Measurements from ENCODE around the gene MYL4.
"Not testable (repeated sequence)": the region's sequence is repeated elsewhere in the genome, so short reads cannot be mapped to it uniquely, and the experiment has no call there.

MYL4 gene

DNA sequence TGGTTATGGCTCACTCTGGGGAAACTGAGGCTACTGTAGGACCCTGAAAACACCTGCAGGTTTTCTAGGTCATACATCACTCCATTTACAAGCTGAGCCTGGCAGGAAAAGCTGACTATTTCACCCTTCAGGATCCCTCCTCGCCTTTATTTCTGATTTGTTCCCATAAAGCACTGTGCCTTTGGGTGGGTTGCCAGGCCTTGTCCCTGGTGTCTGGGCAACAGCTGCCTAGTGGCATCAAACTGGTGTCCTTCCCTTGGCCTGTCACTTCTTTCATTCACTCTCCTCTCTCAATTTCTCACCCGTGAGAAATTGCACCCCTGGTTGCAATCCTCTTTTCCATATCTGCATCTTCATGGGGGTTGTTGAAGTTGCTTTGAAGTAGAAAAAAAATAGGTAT is 1.6 kb downstream of the MYL4 start:
- Histone ChIP-seq H3K9ac (ENCODE audit: low read depth, low read length) (no peak overlapping the region), H3K36me3 (ENCODE audit: insufficient read depth, low read length) (no peaks in the 10 kb centered on the region), H3K27ac (ENCODE audit: low read depth, low read length) (no peak overlapping the region), H3K4me1 (ENCODE audit: insufficient read depth, low read length) (peaks cover 3% of the 10 kb centered on the region; the same call in 1 of the 2 replicates), H3K4me3 (ENCODE audit: low read length) (no peak overlapping the region), H3K9me3 (ENCODE audit: insufficient read depth, low read depth, low read length) (no peaks in the 10 kb centered on the region), H3K27me3 (ENCODE audit: insufficient read depth, low read length) (no peaks in the 10 kb centered on the region)
- WGBS = 77% methylated on average over 2 of the region's 2 CpGs

DNA sequence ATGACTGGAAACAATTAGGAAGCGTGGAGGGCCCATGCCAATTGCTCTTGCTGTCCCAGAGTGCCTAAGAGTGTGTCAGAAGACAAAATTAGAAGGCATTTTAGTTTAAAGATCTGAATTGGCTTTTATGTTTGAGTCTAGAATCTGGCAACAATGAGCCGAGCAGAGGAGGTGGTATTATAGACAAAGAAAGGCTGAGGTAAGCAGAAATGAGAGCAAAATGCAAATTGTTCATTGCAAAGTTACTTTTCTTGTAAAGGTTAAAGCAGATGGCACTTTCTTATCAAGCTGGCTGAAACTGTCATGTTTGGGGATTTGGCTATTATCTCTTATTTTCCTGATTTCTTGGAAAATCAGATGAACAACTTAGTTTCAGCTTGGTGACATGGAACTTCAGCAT is 3.3 kb downstream of the MYL4 start:
- no peaks in the 10 kb centered on the region for H3K9me3 ChIP-seq (ENCODE audit: insufficient read depth, low read depth, low read length)
- WGBS = 93% methylated on average over 2 of the region's 2 CpGs
- no peak overlapping the region for H3K9ac ChIP-seq (ENCODE audit: low read depth, low read length)
- H3K4me3 ChIP-seq (ENCODE audit: low read length) = no peak overlapping the region
- no peaks in the 10 kb centered on the region for H3K4me1 ChIP-seq (ENCODE audit: insufficient read depth, low read length)
- H3K36me3 ChIP-seq (ENCODE audit: insufficient read depth, low read length) = no peaks in the 10 kb centered on the region
- H3K27me3 ChIP-seq (ENCODE audit: insufficient read depth, low read length) = no peaks in the 10 kb centered on the region
- no peak overlapping the region for H3K27ac ChIP-seq (ENCODE audit: low read depth, low read length)

DNA sequence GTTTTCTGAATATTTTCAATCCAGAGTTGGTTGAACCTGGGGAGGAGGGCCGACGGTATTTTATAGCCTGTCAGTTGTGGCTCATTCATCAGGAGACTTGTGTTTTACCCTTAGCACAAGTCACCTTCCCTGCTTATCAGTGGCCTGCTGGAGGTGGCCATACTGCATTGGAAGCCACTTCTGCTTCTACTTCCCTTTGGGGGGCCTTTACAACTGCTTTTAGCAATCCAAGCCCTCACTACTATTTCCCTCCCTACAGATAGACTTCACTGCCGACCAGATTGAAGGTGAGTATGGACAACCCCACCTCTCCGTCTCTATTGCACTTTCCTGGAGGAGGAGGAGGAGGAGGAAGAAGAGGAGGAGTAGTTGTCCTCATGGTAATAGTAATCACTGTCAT is 4.4 kb downstream of the MYL4 start:
- H3K36me3 ChIP-seq (ENCODE audit: insufficient read depth, low read length) = no peaks in the 10 kb centered on the region
- H3K4me3 ChIP-seq (ENCODE audit: low read length) = no peak overlapping the region
- H3K9ac ChIP-seq (ENCODE audit: low read depth, low read length) = no peak overlapping the region
- no peaks in the 10 kb centered on the region for H3K27me3 ChIP-seq (ENCODE audit: insufficient read depth, low read length)
- H3K27ac ChIP-seq (ENCODE audit: low read depth, low read length) = no peak overlapping the region
- 94% methylated on average over 3 of the region's 4 CpGs for WGBS
- H3K4me1 ChIP-seq (ENCODE audit: insufficient read depth, low read length) = no peaks in the 10 kb centered on the region
- H3K9me3 ChIP-seq (ENCODE audit: insufficient read depth, low read depth, low read length) = no peaks in the 10 kb centered on the region

- WGBS = 87% methylated on average over 3 of the region's 3 CpGs
Observed at GRCh38 chr17:47214931-47215330, 5.8 kb downstream of the MYL4 start.

DNA sequence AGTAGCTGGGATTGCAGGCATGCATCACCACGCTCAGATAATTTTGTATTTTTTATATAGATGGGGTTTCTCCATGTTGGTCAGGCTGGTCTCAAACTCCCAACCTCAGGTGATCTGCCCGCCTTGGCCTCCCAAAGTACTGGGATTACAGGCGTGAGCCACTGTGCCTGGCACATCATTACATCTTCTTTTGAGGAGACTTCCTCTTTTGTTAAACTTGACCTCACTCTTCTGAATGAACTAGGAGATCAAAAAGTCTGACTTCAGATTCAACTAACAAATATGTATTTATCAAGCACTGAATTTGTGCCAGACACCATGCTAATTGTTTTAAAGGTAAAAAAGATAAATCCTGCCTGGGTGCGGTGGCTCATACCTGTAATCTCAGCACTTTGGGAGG is 7.7 kb downstream of the MYL4 start:
- H3K36me3 ChIP-seq (ENCODE audit: insufficient read depth, low read length); H3K9me3 ChIP-seq (ENCODE audit: insufficient read depth, low read depth, low read length); H3K27me3 ChIP-seq (ENCODE audit: insufficient read depth, low read length); H3K9ac ChIP-seq (ENCODE audit: low read depth, low read length); H3K4me3 ChIP-seq (ENCODE audit: low read length); H3K27ac ChIP-seq (ENCODE audit: low read depth, low read length): not testable (repeated sequence)
- H3K4me1 ChIP-seq (ENCODE audit: insufficient read depth, low read length) = peaks cover 12% of the 10 kb centered on the region; the same call in 1 of the 2 replicates
- WGBS = 94% methylated on average over 4 of the region's 4 CpGs

More at GRCh38 chr17:47214931-47215330, 5.8 kb downstream of the MYL4 start:
- Histone ChIP-seq H3K9me3 (ENCODE audit: insufficient read depth, low read depth, low read length) (no peaks in the 10 kb centered on the region), H3K9ac (ENCODE audit: low read depth, low read length) (no peak overlapping the region), H3K4me1 (ENCODE audit: insufficient read depth, low read length) (no peaks in the 10 kb centered on the region), H3K27ac (ENCODE audit: low read depth, low read length) (no peak overlapping the region), H3K4me3 (ENCODE audit: low read length) (no peak overlapping the region), H3K36me3 (ENCODE audit: insufficient read depth, low read length) (no peaks in the 10 kb centered on the region), H3K27me3 (ENCODE audit: insufficient read depth, low read length) (no peaks in the 10 kb centered on the region)

GRCh38 chr17:47217279-47217678 is 8.1 kb downstream of the MYL4 start:
- H3K36me3 ChIP-seq (ENCODE audit: insufficient read depth, low read length); H3K9me3 ChIP-seq (ENCODE audit: insufficient read depth, low read depth, low read length); H3K9ac ChIP-seq (ENCODE audit: low read depth, low read length); H3K4me3 ChIP-seq (ENCODE audit: low read length); H3K27me3 ChIP-seq (ENCODE audit: insufficient read depth, low read length); H3K27ac ChIP-seq (ENCODE audit: low read depth, low read length): not testable (repeated sequence)
- WGBS = 96% methylated on average over 2 of the region's 2 CpGs
- H3K4me1 ChIP-seq (ENCODE audit: insufficient read depth, low read length) = peaks cover 12% of the 10 kb centered on the region; the same call in 1 of the 2 replicates

DNA sequence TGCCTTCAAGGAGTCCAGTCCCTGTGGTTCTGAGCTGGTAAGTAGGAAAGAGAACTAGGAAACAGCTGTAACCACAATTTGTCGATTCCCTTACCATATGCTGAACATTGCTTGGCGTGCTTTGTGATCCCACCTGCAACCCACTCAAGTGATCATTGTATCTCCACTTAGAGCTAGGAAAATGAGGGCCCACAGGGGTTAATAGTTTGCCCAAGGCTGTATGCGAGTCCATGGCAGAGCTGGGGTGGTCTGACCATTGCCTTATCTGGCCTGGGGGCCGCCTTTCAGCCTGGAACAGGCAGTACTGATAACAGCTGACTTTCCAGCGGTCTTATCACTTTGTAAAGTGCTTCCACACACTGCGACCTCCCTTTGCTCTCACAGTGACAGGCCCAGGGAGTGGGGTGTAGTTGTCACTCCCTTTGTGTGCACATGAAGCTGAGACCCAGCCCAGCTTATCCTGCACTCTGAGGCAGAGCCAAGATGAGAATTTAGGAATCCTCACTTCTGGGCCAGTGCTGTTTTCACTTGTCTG is 9.8 kb downstream of the MYL4 start:
- Histone ChIP-seq H3K27me3 (ENCODE audit: insufficient read depth, low read length) (no peaks in the 10 kb centered on the region), H3K4me1 (ENCODE audit: insufficient read depth, low read length) (peaks cover 12% of the 10 kb centered on the region; the same call in 1 of the 2 replicates), H3K9ac (ENCODE audit: low read depth, low read length) (no peak overlapping the region), H3K9me3 (ENCODE audit: insufficient read depth, low read depth, low read length) (0 out of 2 replicates have a peak, but pooled peaks cover 4% of the 10 kb centered on the region), H3K4me3 (ENCODE audit: low read length) (no peak overlapping the region), H3K27ac (ENCODE audit: low read depth, low read length) (no peak overlapping the region), H3K36me3 (ENCODE audit: insufficient read depth, low read length) (no peaks in the 10 kb centered on the region)
- WGBS = 84% methylated on average over 6 of the region's 6 CpGs

DNA sequence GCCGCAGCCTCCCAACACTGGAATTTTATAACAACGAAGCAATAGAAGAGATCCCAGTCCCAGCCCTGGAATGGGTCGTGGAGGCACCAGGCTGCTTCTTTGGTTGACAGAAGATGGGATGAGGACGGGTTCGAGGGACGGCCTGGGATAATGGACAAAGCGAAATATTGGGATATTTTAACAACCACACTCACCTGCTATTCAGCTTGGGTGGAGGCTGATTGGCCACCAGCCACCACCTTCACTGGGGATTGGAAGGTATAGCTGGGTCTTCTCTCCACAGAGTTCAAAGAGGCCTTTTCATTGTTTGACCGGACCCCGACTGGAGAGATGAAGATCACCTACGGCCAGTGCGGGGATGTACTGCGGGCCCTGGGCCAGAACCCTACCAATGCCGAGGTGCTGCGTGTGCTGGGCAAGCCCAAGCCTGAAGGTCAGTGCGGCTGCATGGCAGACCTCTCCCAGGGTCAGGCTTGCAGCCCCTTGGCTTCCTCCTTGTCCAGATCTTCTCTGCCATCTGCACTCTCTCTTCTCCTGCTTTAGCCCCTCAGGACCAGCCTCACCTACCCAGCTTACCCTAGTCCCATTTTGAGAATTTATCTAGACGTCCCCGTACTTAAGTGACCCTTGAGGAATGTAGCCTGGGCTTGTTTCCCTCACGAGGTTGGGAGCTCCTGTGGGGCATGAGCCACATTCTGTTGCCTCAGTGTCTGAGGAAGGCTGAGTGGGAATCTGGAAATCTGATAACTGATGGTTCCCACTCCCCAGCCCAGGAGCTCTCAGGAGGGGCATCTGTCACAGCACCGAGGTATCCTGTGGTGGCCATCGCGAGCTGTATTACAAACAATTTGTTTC is 10.7 kb downstream of the MYL4 start:
- 83% methylated on average over 20 of the region's 21 CpGs for WGBS
- H3K4me3 ChIP-seq (ENCODE audit: low read length) = no peak overlapping the region
- H3K4me1 ChIP-seq (ENCODE audit: insufficient read depth, low read length) = peaks cover 12% of the 10 kb centered on the region; the same call in 1 of the 2 replicates
- no peaks in the 10 kb centered on the region for H3K36me3 ChIP-seq (ENCODE audit: insufficient read depth, low read length)
- peaks cover 10% of the 10 kb centered on the region; the same call in 1 of the 2 replicates for H3K9me3 ChIP-seq (ENCODE audit: insufficient read depth, low read depth, low read length)
- H3K9ac ChIP-seq (ENCODE audit: low read depth, low read length) = no peak overlapping the region
- H3K27ac ChIP-seq (ENCODE audit: low read depth, low read length) = no peak overlapping the region
- no peaks in the 10 kb centered on the region for H3K27me3 ChIP-seq (ENCODE audit: insufficient read depth, low read length)

DNA sequence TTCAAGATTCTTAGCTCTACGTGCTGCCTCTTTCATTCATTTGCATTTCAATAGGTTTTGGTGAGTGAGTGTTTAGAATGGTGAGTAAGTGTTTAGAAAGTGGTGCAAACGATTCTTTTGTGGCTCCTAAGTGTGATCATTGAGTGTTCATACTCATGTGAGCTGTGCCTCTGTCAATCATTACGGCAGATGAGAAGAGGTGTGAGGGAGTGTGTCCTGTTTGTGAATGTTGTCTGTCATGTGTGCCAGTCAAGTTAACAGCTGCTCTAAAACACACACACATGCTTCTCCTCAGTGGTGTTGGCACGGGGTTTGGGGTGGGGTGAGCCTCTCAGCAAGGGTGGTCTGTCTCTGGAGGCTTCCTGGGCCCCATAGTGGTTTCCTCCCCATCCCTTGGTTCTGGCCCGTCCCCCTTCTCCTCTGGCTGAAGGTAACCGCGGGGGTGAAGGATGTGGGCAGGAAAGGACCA is 11.4 kb downstream of the MYL4 start:
- 45% methylated on average over 7 of the region's 7 CpGs for WGBS
- no peak overlapping the region for H3K27ac ChIP-seq (ENCODE audit: low read depth, low read length)
- H3K4me1 ChIP-seq (ENCODE audit: insufficient read depth, low read length) = peaks cover 12% of the 10 kb centered on the region; the same call in 1 of the 2 replicates
- H3K9me3 ChIP-seq (ENCODE audit: insufficient read depth, low read depth, low read length) = peaks cover 10% of the 10 kb centered on the region; the same call in 1 of the 2 replicates
- H3K9ac ChIP-seq (ENCODE audit: low read depth, low read length) = no peak overlapping the region; the same call in 1 of the 2 replicates
- no peaks in the 10 kb centered on the region for H3K36me3 ChIP-seq (ENCODE audit: insufficient read depth, low read length)
- no peaks in the 10 kb centered on the region for H3K27me3 ChIP-seq (ENCODE audit: insufficient read depth, low read length)
- no peak overlapping the region for H3K4me3 ChIP-seq (ENCODE audit: low read length)

DNA sequence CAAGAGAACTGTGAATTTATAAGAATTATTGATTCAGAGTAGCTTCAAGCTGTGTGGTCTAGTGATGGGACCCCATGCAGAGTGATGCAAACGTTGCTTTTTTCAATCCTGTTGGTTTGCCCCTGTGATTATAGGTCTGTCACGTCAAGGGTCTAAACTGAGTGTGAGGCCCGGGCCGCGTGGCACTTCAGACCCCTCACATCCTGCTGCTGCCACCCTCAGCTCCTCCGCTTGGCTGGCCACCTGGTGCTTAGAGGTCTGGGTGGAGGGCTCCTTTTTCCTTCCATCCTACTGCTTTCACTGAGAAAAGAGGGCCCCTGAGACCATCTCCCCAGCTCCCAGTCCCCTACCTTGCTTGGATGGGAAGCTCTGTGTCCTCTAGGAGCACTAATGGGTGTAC is 12.0 kb downstream of the MYL4 start:
- H3K27ac ChIP-seq (ENCODE audit: low read depth, low read length) = no peak overlapping the region
- no peak overlapping the region for H3K9ac ChIP-seq (ENCODE audit: low read depth, low read length)
- no peaks in the 10 kb centered on the region for H3K36me3 ChIP-seq (ENCODE audit: insufficient read depth, low read length)
- H3K4me3 ChIP-seq (ENCODE audit: low read length) = no peak overlapping the region
- H3K27me3 ChIP-seq (ENCODE audit: insufficient read depth, low read length) = no peaks in the 10 kb centered on the region
- peaks cover 10% of the 10 kb centered on the region; the same call in 1 of the 2 replicates for H3K9me3 ChIP-seq (ENCODE audit: insufficient read depth, low read depth, low read length)
- H3K4me1 ChIP-seq (ENCODE audit: insufficient read depth, low read length) = peaks cover 12% of the 10 kb centered on the region; the same call in 1 of the 2 replicates
- 73% methylated on average over 6 of the region's 6 CpGs for WGBS

GRCh38 chr17:47222047-47222446 is 12.9 kb downstream of the MYL4 start:
- no peak overlapping the region for H3K9ac ChIP-seq (ENCODE audit: low read depth, low read length)
- WGBS = 92% methylated on average over 4 of the region's 4 CpGs
- H3K27me3 ChIP-seq (ENCODE audit: insufficient read depth, low read length) = no peaks in the 10 kb centered on the region
- H3K9me3 ChIP-seq (ENCODE audit: insufficient read depth, low read depth, low read length) = peaks cover 10% of the 10 kb centered on the region; the same call in 1 of the 2 replicates
- no peak overlapping the region for H3K4me3 ChIP-seq (ENCODE audit: low read length)
- peaks cover 12% of the 10 kb centered on the region; the same call in 1 of the 2 replicates for H3K4me1 ChIP-seq (ENCODE audit: insufficient read depth, low read length)
- no peak overlapping the region for H3K27ac ChIP-seq (ENCODE audit: low read depth, low read length)
- no peaks in the 10 kb centered on the region for H3K36me3 ChIP-seq (ENCODE audit: insufficient read depth, low read length)
